Stimulated activated CD8-positive, alpha-beta memory T cell treated with anti-CD3 and anti-CD28 coated beads, Interleukin-15, amount 100 ng/mL, for 1 hour (primary cell): ENCODE results near the gene SUMO3.

ENCODE experiments used
- DNase-seq: peaks from one replicate; pipeline ENCODE4 v3.0.0-alpha.2; 2020; ENCODE audit warnings: low read depth

Gene SUMO3

DNA sequence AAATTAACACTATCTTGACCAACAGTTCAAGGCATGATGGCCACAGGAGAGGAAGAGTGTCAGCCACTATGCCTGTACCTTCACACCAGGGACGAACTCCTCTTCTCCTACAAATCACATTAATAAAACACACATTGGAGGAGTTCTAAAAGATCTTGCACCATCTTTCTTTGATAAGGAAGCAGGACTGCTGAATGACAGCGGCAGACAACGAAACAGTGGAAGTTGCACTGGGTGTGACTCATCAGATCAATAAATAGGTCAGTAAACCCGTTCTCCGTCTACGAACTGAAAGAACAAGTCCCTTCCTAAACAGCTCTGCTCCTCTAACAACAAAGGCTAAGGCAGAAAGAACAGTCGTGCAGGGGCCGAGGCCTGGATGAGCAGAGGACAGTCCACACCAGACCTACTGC is 39.4 kb downstream of the SUMO3 start:
- no peak for DNase-seq

DNA sequence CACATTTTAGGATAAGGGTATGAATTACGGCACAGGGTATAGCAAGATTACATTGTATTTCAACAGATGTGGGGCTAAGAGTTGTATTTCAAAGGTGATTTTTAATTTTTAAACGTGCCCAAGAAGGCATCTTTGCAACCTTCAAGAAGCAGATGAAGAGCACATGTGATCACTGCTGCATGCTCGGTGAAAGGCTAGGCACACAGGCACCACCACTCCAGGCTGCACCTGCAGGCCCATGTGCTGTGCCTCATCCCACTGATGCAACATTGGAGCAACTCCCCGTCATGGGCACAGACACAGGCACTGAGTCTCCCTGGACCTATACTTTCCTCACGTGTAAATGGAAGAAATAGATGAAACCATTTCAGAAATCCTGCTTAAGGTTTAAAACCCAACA is 39.8 kb downstream of the SUMO3 start:
- no peak for DNase-seq

DNA sequence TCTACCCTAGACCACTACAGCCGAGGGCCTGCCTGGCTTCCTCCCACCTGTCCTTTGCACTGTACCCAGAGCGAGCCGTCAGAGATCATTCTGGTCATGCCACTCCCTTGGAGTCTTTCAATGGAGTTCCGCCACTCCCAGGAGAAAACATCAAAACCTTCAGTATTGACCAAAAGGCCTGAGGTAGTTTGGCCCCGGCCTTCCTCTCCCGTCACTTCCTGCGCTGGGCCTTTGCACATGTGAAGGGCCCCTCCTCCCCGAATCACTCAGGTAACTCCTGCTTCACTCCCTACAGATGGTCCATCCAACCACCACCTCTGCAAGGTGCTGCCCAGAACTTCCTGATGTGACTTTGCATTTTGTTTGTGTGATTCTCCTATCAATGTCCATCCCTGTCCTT is 42.9 kb downstream of the SUMO3 start:
- DNase-seq, result no peak

DNA sequence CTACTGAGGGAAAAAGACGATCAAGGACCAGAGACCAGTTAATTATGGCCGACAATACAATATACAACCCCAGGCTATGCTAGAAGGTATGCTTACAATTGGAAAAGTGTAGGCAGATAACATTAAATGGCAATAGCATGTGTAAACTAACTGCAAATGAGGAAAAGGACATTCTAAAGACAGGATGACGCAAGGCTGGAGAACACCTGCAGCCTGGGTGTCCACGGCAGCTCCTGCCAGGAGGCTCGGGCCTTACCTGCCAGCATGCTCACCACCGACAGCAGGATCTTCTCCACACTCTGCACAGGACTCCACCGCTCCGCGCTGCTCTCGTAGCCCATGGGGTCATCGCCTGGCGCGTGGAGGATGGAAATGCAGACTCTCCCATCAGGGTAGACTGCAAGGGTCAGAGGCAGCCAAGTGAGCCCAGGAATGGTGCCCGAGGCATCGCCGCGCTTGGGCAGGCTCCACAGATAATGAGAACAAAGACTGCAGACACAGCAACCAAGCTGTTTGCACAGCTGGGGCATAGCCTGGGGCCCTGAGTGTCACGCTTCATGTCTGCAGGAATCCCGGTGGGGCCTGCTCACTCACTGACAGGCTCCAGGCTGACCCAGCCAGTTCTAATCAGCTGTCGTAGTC is 44.5 kb downstream of the SUMO3 start:
- DNase-seq, result no peak

DNA sequence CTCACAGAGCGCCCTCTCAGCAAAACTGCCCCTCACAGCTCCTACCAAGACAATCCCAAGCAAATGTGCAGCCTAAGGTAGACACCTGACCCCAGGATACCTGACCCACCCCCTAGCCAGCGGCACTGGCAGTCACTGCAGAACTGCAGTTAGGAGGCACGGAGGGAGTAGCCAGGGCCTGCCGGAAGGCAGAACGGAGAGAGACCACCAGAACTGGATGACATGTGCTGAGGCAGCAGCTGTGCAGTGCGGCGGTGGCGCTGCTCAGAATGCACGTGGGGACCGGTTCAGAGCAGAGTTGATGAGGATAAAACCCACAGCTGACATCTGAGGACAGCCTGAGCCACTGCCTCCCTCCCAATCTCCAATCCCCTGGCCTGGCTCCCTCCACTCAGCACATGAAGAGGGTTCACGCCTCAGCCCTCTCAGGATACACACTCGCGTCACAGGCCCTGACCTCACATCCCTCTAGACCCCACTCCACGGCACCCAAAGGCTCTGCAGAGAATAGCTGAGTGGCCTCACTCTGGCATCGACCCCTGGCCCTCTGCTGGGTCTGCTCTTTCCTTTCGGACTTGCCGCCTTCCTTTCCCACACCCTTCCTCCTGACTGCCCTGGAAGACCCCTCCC is 45.9 kb downstream of the SUMO3 start:
- DNase-seq, result no peak

DNA sequence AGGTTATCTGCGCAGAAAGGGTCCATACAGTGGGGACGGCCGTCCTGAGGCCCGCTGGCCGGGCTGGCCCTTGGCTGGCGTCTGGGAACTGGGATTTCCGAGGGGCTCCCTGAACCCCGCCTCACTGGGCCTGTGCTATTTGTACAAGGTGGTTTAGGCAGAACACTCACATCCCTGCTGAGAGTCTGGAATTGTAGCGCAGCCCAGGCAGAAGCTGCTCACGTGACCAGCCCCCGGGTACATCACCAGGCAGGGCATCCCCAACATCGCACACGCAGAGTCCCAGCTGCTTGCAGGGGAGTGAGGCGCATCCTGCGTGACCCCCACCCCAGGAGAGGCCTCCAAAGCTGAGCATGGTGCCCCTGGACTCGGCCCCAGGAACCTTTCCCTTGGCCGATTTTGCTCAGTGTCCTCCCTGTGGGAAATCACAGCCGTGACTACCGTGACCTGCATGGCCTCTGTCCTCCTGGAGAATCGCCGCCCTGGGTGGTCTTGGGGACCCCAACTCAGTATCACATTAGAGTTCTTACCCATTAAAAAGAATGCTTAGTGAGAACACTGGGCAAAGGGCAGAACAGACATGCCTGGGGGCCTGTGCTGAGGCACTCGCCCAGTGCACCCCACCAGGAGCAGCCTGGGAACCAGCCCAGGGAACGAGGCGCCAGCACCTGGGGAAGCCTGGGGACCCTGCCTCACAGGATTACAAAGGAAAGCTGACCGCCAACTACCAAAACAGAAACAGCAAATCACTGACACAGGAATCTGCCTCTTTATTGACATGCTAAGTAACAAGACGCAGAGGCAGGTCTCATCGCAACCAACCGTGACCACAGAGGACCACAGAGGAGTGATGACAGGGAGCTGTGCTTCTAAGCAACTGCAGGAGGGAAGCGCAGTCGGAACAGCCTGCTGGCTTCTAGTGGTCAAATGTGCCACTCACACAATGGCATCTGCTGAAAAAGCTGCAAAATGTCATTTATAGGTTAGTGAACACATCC is 49.7 kb downstream of the SUMO3 start:
- DNase-seq, result no peak

DNA sequence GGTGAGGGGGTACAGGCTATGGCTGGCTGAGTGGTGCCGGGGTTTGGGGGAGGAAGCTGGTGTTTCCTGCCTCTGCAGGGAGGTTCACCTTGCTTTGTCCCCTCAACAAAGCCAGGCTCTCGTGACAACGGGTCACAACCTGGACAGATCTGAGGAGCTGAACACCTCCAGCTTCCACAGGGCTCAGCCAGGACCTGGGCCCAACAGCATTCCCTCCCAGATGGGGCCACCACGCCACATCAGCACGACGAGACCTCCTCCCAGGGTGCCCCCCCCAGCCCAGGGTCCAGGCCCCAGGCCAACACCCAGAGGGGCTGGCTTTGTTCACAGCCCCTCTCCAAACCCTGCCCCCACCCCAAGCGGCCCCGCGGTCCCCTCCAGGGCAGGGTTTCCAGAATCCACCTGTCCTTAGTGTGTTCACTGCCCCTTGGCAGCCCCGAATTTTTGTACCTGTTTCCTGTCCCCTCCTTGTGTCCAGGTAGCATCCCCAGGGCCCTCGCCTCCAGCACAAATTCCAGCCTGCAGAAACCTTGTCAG is 51.0 kb downstream of the SUMO3 start:
- DNase-seq, result no peak

DNA sequence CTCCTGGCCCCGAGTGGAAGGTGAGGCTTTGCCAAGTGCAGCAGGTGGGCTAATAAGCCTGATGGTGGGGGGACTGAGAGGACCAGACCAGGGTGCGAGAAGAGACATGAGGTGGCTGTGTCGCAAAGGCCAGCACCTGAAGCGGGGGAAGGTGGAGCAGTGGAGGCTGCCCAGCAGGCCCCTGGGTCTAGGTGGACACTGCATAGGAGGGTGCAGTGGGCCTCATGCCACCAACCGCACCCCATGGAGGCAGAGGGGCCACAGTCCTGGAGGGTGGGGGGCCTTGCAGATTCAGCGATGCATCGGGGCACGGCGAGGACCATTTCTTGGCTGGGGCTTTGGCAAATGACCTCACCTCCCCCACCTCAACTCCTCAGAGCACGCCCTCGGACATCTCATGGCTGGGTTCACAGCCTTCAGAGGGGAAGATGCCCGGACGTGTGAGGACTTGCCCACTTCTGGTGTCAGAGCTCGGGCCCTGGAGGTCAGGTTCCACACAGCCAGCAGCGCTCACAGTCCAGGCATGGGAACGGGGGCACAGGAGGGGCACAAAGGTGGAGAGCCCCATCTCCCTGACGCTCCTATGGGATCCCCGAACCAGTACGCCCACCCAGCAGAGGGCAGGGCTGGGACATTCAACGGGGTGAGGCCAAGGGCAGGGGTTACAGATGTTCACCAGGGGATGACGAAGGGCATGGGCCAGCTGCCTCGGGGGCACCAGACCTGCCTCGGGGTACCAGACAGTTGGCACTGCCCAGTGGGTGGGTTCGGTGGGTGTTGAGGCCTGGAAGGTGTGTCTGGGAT is 51.6 kb downstream of the SUMO3 start:
- no peak for DNase-seq

DNA sequence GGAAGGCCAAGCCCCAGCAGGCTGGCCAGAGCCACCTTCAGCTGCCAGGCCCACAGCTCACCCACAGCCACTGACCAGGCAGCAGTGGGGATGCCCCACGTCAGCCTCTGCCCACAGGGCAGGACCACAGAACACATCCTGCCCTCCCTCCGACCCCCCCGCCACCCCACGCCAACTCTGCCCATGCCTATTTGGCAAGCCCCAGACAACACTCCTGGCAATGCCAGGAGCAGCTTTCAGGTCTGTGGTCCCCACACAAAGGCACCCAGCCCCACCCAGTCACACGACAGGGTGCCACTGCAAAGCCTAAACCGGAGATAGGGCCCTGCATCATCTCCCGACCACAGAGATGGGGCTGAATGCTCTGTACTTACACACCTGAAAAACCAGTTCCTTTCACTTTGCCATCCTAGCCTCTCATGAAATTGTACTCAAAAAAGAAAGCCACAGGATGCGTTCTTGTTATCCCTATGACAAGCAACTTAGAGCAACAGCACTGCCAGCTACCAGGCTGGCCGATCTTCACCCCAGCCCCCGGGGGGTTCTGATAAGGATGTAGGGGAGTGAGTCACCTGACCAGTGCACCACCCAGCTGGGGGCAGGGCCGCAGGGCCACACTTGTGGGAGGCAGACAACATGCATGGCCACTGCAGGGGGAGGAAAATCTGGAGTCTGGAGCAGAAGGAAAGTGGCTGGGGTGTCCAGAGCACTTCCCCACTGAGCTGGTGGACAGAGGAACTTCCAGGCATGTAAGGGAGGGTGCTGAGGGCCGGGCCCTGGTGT is 52.4 kb downstream of the SUMO3 start:
- no peak for DNase-seq

DNA sequence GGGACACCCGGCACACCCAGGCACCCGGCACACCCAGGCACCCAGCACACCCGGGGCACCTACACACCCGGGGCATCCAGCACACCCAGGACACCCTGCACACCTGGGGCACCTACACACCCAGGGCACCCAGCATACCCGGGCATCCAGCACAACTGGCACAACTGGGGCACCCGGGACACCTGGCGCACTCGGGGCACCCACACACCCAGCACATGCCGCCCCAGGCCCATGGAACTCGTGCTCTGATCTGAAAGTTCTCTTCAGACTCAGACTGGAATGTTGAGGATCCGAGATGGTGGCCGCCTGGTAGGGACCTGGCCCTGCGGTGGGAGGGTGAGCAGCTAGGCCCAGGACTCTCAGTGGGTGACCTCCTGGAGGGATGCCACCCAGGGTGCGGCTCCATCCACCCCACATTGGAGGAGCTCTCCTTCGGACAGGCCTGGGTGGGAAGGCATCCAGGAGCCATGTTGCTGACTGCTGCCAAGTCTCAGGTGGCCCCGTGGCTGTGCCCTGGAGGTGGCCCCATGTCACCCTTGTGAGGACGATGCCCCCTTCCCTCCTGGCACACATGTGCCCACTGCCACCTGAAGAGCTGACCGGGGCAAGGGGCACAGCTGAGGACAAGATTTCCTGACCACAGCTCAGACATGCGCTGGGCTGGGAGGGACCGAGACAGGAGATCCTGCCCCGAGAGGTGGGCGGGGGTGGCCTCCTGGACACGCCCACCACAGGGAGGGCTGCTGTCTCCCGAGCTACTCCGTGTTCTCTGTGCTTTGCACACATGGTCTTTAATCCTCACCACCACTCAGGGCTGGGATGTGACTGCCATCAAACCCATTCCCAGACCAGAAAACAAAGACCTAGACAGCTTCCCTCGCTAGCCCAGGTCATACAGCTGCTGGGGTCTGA is 53.3 kb downstream of the SUMO3 start:
- DNase-seq, result no peak

DNA sequence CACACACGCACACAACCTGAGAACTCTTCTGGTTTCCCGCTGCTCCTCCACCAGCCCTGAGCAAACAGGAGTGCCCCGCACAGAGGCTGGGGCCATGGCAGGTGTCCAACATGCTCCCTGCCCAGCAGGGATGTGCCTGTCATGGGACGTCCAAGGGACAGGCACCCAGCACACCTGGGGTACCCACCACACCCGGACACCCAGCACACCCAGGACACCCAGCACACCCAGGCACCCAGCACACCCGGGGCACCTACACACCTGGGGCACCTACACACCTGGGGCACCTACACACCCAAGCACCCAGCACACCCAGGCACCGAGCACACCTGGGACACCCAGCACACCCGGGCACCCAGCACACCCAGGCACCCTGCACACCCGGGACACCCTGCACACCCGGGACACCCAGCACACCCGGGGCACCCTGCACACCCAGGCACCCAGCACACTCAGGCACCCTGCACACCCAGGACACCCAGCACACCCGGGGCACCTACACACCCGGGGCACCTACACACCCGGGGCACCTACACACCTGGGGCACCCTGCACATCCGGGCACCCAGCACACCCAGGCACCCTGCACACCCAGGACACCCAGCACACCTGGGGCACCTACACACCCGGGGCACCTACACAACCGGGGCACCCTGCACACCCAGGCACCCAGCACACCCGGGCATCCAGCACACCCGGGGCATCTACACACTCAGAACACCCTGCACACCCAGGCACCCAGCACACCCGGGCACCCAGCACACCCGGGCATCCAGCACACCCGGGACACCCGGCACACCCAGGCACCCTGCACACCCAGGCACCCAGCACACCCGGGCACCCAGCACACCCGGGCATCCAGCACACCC is 54.2 kb downstream of the SUMO3 start:
- DNase-seq, result no peak

DNA sequence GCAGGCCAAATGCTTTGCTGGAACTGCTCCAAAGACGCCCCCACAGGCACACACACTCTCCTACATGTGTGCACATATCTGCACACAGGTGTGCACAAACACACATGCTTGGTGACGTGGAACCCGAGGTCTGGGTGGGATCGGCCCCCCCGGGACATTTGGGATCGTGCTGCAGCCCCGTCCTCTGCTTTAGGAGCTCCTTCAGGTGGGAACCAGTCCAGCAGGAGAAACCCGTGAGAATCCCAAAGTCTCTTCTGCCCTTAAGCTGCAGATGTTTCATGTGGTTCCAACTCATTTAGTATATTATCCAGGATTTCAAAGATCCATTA is 54.8 kb downstream of the SUMO3 start:
- DNase-seq, result no peak

DNA sequence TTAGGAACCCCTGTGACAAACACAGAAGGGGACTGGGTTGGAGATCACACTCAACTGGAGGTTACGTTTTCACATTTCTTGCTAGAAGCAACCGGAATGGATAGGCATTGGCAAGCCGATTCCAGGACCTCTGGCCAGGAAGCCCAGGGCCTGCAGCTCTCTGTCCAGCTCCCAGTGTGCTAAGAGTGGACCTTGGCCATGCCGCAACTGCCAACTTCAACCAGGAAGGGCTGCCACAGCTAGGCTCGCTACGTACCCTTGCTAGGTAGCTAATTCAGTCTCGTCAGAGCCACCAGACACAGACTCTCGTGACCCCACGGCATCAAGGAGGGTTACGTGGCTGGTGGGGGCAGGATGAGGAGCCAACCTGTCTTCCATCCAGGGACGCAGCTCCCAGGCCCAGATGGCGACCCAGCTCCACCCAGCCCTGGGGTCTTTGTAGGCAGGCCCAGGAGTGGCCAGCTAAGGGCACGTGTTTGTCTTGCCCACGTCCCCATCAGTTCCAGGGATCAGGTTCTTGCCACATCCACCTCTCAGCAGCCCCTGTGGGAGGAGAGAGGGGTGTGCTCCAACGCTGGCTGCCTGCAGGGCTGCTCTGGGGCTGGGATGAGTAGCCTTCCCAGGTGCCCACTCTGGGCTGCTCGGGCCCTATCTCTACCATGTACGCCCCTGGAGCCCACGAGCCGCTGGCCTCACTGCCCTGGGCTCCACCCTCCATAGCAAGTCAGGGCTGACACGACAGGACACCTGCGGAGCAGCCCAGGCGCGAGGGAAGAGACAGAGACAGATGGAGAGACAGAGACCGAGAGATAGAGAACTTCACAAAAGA is 55.4 kb downstream of the SUMO3 start:
- DNase-seq, result no peak

DNA sequence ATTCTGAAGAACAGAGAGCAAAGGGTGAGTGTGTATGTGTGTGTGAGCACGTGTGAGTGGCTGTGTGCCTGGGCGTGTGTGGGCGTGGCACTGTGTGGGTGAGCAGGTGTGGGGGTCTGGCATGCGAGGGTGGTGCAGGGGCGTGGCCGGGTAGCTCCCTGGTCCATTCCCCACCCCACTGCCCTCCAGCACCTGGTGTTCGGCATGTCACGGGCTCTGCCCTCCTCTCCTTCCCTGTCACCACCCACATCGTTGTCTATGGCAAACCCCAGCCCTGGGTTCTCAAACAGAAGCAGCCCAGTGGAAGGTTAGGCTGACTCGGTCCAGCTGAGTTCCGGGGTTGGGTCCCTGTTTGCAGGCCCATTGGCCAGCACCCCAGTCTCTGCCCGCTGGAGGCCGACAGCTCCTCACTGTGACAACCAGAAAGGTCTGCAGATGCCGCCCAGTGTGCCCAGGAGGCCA is 56.1 kb downstream of the SUMO3 start:
- DNase-seq, result no peak

DNA sequence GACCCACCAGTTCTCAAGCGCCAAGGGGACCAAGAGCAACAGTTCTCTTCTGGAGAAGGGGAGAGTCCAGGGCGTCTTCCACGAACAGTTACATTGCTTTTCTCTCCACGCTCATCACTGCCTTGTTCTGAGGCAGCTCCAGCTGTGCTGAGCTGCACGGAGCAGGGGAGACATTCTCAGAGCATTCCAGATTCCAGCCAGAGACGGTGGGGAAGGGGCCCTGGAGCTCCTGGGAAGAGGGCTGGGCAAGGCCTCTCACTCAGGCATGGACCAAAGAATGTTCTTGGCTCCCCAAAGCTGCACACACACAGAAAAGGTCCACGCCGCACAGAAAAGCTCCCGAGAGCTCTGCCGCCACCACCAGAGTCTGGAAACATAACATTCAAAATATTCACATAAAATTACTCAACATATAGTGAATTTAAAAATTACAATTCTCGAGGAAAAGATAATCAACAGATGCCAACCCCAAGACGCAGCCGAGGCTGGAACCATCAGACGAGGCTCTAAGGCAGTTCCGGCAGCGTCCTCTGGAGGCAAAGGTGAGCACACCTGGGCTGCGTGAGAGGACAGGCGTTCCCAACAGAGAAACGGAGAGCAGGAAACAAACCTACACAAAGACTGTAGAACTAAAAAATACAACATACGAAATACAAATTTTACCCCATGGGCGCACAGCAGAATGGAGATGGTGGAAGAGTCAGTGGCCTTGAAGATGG is 56.7 kb downstream of the SUMO3 start:
- DNase-seq, result no peak

DNA sequence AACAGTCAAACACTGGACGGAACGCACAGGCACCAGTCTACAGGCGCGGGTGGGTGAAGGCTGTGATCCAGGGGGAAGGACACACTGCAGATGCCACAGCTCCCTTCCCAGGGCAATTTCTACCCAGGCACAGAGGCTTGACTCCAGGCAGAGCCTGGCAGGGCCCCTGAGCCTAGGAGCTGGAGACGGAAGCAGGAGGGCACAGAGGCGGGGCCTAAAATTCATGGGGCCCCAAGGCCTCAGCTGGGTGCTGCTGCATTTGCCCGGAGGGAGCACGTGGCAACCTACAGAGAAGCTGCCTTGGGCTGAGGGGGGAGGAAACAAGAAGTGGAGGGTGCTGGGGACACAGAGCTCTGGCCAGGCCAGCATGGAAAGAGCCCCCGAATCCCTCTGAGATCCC is 57.5 kb downstream of the SUMO3 start:
- DNase-seq, result no peak

DNA sequence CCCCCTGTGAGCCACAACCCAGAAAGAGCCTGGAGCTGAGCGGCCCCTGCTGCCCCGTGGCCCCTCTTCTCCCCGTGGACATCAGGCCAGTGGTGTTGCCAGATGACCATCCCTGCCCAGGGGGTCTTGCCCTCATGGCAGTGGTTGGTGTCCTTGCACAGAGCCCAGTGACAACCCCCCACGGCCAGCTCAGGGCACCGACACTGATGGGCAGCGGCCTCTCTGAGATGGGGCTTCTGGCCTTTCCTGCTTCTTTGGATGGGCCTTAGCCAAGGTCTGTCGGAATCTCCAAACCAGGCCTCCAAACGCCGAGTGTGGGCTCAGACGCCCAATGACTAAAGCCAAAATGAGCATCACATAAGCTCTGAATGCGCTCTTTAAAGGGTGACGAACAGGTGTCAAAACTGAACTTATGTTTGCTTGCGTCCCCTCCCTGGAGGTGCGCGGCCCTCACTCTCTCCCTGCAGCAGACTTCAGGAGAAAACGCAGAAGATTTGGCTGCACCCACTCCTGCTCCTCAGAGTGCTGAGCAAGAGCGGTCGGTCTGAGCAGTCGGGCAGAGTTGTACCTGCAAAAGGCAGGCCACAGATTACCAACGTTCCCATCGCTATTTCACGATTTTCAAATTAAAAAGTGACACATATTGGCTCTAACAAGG is 58.1 kb downstream of the SUMO3 start:
- no peak for DNase-seq
